Measurements from ENCODE around the gene OSBPL10.

DNA sequence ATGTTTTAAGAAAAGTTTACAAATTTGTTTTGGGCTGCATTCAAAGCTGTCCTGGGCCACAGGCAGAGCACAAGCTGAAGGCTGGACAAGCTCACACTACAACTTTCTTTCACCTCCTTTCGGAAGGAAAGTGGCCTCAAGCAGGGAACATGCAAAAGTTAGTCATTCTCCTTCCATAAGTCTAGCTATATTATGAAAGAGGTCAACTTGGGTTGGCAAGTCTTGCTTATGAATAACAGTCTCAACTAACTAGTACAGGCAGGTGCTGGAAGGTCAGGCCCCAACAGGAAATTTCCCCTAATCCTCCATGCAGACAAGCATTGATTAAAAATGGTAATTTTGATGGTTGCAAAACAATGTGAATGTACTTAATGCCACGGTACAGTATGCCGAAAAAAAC, 69.4 kb downstream of the OSBPL10 start:
- TF ChIP-seq, protein P1, sequence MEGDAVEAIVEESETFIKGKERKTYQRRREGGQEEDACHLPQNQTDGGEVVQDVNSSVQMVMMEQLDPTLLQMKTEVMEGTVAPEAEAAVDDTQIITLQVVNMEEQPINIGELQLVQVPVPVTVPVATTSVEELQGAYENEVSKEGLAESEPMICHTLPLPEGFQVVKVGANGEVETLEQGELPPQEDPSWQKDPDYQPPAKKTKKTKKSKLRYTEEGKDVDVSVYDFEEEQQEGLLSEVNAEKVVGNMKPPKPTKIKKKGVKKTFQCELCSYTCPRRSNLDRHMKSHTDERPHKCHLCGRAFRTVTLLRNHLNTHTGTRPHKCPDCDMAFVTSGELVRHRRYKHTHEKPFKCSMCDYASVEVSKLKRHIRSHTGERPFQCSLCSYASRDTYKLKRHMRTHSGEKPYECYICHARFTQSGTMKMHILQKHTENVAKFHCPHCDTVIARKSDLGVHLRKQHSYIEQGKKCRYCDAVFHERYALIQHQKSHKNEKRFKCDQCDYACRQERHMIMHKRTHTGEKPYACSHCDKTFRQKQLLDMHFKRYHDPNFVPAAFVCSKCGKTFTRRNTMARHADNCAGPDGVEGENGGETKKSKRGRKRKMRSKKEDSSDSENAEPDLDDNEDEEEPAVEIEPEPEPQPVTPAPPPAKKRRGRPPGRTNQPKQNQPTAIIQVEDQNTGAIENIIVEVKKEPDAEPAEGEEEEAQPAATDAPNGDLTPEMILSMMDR (conservative IDR thresholded peaks at IDR 0.05 in 1 of 2, IDR thresholded peaks at IDR 0.05 in 1 of 2; ENCODE audit: extremely low read depth in 1 of 2, insufficient read depth in 1 of 2, low read depth in 1 of 2, low read length in 2 of 2): no peak
- TF ChIP-seq EZH2 (IDR thresholded peaks at IDR 0.05; ENCODE audit: borderline replicate concordance, low read length): no peak

Data from mammary epithelial cell (primary cell).